Caki2 (cell line): Measurements from ENCODE around the gene PARP12. TPM values are rescaled to one million over a fixed set of nuclear protein-coding genes. Genes with fewer than 3 reads are reported as not detected.

Experiments used
- DNase-seq: peaks from one replicate; pipeline ENCODE4 v3.0.0-alpha.2; 2015; ENCODE audit warnings: low read depth
- in situ Hi-C: cut with HindIII; loops from 2 replicates; pipeline ENCODE4 v1.10.0; 2016; ENCODE audit warnings: low sequenced_read_pairs, low pct_unique_long_range_greater_than_20kb, mixed read lengths
- total RNA-seq: library from RNA; depleted of rRNA; stranded (reverse); fragments of >200 nt; shearing (Covaris generic); gene quantifications from 2 replicates; pipeline ENCODE4 v1.2.3, GENCODE V29; 2014; ENCODE audit warnings: low replicate concordance

PARP12 gene
- total RNA-seq, 1 experiment from 2014 or later: 14.1 TPM

DNA sequence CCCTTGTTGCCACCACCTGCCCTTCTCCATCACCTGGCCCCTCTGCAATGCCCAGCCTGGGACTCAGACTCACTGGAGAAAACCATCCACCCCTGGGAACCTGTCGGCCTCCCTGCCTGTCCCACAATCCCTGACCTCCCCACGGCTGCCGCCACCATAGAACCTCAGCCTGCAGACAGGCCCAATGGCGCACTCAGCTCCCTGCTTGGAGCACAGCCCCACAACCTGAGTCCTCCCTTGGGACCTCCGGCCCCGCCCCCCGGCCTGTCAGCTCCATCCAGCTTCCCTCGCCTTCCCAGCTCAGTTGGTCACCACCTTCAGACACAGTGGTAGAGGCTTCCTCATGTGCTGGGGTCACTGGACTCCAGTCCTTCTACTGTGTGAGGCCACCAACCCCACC lies 41.1 kb downstream of the PARP12 start:
- DNase-seq: no peak
- in situ Hi-C loops: no loop called here

GRCh38 chr7:140019606-140020005 lies 43.1 kb downstream of the PARP12 start:
- in situ Hi-C loops: no loop called here
- no peak for DNase-seq

DNA sequence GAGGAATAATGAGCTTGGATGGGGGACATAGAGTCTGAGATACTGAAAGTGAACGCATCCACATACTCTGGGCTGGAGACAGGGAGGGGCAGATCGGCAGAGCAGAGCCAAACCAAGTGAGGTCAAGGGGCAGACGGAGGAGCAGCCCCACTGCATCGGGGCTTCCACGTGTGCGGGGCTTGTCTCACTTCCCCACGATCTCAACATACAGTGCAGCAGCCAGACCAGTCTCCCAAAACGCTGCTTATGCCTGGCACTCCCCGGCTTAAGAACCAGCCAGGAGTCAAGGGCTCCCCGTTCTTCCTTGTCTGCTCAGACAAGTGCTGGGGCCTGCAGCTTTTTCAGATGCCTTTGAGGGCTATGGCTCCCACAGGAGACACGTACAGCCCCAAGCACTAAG lies 43.6 kb downstream of the PARP12 start:
- DNase-seq: no peak
- in situ Hi-C loops: no loop called here

DNA sequence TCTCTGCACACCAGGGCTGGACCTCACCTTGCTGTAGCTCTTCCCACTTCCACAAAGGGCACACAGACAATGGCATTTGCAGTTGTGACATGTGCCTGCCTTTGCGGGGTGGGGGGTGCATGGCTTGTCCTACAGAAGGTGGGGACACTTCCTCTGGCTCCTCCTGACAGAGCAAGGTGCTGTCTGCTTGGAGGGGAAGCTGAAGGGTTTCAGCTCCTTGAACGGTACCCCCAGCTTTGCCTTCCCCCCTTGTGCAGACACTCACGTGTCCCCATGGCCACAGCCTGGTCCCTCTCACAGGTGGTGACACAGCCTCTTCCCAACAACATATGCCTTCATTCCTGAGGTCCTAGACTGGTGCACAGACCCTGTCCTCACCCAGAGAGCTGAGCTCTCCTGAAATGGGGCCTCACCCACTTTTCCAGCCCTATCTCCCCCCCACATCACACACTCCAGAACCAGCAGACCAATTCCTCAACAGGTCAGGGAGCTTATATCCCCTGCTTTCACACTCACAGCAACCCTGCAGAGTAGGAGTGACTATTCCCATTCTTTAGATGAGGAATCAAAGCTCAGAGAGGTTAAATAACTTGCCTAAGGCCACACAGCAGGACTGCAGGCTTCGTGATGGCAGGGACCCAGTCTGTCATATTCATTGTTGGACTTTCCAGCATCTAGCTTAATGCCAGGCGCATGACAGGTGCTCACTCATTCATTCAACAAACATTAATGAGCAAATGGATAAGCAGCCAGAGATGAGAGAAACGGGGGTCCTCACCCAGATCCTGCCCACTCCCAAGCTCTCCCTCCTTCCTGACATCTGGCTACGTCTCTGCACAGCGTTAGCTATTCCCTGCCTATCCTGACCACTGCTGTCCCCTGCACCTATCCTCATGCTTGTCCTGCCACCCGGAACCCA lies 44.4 kb downstream of the PARP12 start:
- no peak for DNase-seq
- in situ Hi-C loops: no loop called here

DNA sequence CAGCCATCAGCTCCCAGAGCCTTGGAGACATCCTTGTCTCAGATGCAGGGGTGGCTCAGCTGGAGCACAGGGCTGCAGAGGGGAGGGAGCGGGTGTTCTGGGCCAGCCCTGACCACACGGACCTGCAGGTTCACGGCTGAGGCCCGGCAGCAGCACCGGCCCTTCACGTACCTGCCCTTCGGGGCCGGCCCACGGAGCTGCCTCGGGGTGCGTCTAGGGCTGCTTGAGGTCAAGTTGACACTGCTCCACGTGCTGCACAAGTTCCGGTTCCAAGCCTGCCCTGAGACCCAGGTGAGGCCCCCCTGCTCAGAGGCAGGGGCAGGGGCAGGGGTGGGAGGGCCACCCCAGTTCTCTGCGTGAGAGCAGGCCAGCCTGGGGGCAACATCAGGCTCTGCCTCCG lies 45.2 kb downstream of the PARP12 start:
- in situ Hi-C loops: no loop called here
- no peak for DNase-seq

DNA sequence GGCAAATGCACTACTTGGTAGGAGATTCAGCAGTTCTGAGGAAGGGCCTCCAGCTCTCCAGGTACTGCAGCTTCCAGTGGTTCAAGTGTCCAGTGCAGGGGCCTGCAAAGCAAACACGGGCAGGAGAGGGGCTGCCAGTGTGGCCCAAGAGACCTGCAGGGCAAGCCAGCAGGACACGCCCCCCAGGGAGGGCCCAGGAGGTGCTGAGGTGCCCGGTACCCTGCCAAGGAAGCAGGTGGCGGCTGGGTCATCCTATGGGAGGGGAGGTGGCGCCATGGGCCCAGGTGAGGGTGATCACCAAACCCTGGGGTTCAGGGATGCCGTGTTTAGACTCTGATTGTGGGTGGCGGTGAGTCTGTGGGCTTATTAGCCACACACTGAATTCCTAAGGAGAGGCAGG lies 45.7 kb downstream of the PARP12 start:
- in situ Hi-C loops: no loop called here

DNA sequence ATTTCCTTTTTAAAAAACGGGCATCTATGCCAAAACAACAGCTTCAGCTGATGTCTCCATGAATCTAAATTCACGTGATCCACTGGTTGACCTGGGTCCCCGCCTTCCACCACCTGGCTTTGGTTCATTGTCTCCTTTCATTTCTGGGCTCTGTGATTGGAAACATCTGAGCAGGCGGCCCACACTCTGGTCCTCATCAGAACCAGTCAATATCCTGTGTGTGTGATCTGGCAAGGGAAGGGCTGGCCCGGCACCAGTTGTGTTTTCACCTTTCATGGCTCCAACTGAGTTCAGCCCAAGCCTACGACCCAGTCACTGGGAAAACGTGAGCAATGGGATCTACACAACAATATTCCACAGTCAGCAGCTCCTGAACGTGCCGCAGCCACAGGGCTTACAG lies 46.2 kb downstream of the PARP12 start:
- in situ Hi-C loops: no loop called here
- DNase-seq: no peak

More for the DNA sequence above, 45.7 kb downstream of the PARP12 start:
- no peak for DNase-seq

- in situ Hi-C loops: no loop called here
- DNase-seq: no peak
These were observed 47.2 kb downstream of the PARP12 start for GRCh38 chr7:140015471-140015970.

DNA sequence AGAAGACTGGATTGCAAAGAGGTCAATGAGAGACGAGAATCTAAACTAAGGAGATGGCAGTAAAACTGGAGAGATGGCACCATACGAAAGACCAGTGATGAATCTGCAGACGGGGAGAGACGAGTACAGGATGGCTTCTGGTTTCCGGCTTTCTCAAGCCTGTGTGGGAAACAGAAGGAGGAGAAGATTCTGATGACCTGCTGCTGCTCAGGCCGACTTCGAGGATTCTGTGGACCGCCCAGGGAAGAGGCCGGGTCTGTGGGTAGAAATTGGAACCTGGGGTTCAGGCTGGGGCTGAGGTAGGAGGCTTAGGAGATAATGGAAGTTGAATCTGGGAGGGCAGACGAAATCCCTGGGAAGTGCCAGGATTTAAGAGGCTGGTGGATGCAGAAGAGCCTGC lies 48.6 kb downstream of the PARP12 start:
- no peak for DNase-seq
- in situ Hi-C loops: no loop called here

GRCh38 chr7:140013676-140014075 lies 49.1 kb downstream of the PARP12 start:
- no peak for DNase-seq
- in situ Hi-C loops: no loop called here

DNA sequence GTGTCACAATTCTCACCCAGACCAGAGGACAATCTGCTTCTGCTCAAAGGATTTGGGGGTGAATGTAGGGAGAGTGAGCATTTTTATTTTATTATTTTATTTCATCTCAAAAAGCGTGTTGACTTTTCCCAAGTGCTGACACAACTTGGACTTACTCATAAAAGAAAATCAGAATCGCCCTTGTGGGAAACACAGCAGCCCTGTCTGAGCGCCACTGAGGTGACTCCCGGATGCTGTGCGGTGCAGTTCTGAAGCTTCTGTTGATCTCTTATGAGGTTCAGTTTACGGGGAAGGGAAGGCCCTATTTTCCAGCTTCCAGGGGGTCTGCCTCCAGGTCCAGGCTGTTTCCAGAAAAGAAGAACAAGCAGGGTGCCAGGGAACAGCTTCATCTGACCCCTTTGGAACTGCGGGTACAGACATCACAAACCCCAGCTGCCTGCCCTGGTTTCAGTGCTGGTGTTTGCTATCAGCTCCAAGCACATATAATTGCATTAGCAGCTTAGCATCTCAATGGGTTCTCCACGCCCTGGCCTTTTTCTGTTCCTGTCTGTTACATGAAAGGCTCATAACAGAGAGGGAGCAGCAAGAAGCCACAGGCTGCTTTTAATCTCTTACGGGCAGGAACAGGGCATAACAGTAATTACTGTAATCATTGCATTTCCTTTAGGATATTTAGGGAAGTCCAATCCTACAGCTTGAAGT lies 52.4 kb downstream of the PARP12 start:
- in situ Hi-C loops: no loop called here
- no peak for DNase-seq

GRCh38 chr7:140009735-140010134 lies 53.0 kb downstream of the PARP12 start:
- in situ Hi-C loops: no loop called here
- DNase-seq: no peak

GRCh38 chr7:140008755-140009610 lies 53.8 kb downstream of the PARP12 start:
- no peak for DNase-seq
- in situ Hi-C loops: no loop called here

GRCh38 chr7:140007051-140007690 lies 55.6 kb downstream of the PARP12 start:
- in situ Hi-C loops: no loop called here

GRCh38 chr7:140006600-140006999 lies 56.2 kb downstream of the PARP12 start:
- DNase-seq: no peak
- in situ Hi-C loops: no loop called here

More at GRCh38 chr7:140007051-140007690, 55.6 kb downstream of the PARP12 start:
- DNase-seq: no peak

DNA sequence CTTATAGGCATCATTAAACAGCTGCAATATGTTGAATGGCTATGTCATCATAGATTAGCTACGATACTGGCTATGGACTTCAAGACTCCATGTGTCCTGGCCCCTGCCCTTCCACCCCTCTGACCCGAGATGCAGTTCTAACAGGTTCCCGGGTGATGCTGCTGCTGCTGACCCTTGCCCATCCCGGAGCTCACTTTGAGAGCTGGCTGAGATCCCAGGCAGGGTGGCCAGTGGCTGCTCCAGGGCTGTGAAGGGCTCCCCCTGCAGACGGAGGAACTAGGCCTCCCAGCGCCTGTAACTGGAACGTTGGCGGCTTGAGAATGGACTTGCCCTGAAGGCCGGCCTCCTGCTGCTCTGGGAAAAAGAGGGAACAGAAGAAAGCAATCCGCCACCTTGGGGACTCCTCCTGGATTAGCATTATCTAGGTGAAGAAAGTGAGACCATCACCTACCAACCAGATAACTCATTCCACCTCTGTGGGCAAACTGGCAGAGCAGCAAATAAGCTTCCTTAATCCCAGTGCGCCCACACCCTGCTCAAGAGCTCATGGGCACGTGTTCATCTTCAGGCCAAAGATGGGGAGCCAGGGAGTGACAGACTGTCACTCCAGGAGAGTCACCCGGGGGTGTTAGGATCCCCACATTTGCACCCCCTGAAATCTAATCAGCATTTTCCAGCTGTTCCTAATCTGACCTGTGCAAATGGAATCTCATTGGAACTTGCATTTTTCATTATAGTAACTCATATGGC lies 56.8 kb downstream of the PARP12 start:
- in situ Hi-C loops: no loop called here

DNA sequence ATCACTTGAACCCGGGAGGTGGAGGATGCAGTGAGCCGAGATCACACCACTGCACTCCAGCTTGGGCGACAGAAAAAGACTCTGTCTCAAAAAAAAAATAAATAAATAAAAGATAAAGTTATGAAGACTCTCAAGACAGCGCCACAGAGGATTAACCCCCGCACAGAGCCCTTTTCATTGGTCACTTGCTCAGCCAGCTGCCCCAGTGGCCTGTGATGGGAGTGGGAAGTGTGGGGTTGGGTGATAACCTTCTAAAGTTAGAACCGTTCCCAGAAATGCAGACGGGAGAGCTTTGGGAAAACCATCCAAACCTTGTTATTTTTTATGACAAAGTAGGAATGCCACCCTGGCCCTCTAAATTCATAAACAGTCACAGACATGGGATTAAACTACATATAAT lies 57.4 kb downstream of the PARP12 start:
- no peak for DNase-seq
- in situ Hi-C loops: no loop called here

More for the DNA sequence above, 56.8 kb downstream of the PARP12 start:
- DNase-seq: no peak
